ACC112 (cell line): Measurements from ENCODE around the gene PIGZ.

Experiments used
- H2AFZ ChIP-seq: fragments of 200-600 bp; sonication (generic); one replicate; pipeline ENCODE4 v1.6.0; 2017; ENCODE audit warnings: antibody characterized with exemption, low read length; ENCODE audit not compliant: unreplicated experiment
- H3K27ac ChIP-seq: fragments of 200-600 bp; sonication (generic); 2 replicates; pipeline ENCODE4 v1.5.1; 2014; ENCODE audit warnings: low read depth, mild to moderate bottlenecking, antibody characterized with exemption, low read length, moderate library complexity
- H3K27me3 ChIP-seq: fragments of 200-600 bp; sonication (generic); 2 replicates; pipeline ENCODE4 v1.6.1; 2014; ENCODE audit warnings: mild to moderate bottlenecking, antibody characterized with exemption, low read length, moderate library complexity, mixed read lengths; ENCODE audit not compliant: insufficient read depth
- H3K36me3 ChIP-seq: fragments of 200-600 bp; sonication (generic); 2 replicates; pipeline ENCODE4 v1.6.1; 2016; ENCODE audit warnings: mild to moderate bottlenecking, antibody characterized with exemption, low read length, moderate library complexity, mixed read lengths; ENCODE audit not compliant: insufficient read depth
- H3K4me1 ChIP-seq: fragments of 200-600 bp; sonication (generic); one replicate; pipeline ENCODE4 v1.6.1; 2016; ENCODE audit warnings: low read length, mixed read lengths; ENCODE audit not compliant: insufficient read depth, unreplicated experiment, control insufficient read depth
- H3K4me3 ChIP-seq: fragments of 200-600 bp; sonication (generic); 2 replicates; pipeline ENCODE4 v1.5.1; 2014; ENCODE audit warnings: mild to moderate bottlenecking, low read depth, low read length
- H3K79me2 ChIP-seq: fragments of 200-600 bp; sonication (generic); one replicate; pipeline ENCODE4 v1.6.0; 2016; ENCODE audit warnings: low read length; ENCODE audit not compliant: control insufficient read depth, unreplicated experiment, insufficient read depth

PIGZ gene

DNA sequence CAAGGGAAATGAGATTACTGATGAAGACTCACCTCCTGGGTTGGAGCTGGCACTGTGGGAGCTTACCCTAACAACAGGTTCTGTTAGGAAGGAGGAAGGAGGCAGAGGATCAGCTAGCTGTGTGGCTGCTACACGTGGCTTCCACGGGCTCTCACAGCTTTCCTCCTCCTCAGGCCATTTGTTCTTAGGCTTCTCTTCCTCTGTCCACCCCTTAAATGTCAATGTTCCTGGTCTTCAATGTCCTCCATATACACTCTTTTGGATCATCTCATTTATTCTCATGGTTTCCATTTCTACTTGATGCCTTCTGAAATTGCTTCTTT is 5.0 kb downstream of the PIGZ start:
- no peaks in the 10 kb centered on the region for H3K27me3 ChIP-seq
- H3K27ac ChIP-seq: no peak overlapping the region

DNA sequence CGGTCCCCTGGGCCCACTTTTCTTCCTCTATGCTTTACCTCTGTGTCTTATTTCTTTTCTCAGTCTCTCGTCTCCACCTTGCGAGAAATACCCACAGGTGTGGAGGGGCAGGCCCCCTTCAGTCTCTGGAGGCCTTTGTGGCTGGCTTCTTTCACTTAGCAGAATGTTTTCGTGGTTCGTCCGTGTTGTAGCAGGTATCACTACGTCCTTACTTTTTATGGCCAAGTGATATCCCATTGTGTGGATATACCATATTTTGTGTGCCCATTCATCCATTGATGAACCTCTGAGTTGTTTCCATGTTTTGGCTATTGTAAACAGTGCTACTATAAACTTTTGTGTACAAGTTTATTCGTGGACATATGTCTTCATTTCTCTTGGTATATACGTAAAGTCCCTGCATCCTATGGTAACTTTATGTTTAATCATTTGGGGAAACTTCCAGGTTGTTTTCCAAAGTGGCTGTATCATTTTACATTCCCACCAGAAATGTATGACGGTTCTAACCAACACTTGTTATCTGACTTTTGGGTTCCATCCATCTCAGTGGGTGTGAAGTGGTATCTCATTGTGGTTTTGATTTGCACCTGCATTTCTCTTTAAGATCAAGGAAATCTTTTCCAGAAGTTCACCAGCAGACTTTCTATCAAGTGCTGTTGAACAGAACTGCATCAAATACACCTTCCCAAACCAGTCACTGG is 5.6 kb downstream of the PIGZ start:
- H3K27ac ChIP-seq: no peak overlapping the region
- no peaks in the 10 kb centered on the region for H3K79me2 ChIP-seq
- no peaks in the 10 kb centered on the region for H3K27me3 ChIP-seq
- H3K4me1 ChIP-seq: no peaks in the 10 kb centered on the region
- H3K4me3 ChIP-seq: no peak overlapping the region
- H2AFZ ChIP-seq: no peak overlapping the region
- H3K36me3 ChIP-seq: no peaks in the 10 kb centered on the region

More for the DNA sequence above, 5.0 kb downstream of the PIGZ start:
- Histone ChIP-seq H3K4me1 (no peaks in the 10 kb centered on the region), H3K79me2 (no peaks in the 10 kb centered on the region), H2AFZ (no peak overlapping the region), H3K36me3 (no peaks in the 10 kb centered on the region), H3K4me3 (no peak overlapping the region)

DNA sequence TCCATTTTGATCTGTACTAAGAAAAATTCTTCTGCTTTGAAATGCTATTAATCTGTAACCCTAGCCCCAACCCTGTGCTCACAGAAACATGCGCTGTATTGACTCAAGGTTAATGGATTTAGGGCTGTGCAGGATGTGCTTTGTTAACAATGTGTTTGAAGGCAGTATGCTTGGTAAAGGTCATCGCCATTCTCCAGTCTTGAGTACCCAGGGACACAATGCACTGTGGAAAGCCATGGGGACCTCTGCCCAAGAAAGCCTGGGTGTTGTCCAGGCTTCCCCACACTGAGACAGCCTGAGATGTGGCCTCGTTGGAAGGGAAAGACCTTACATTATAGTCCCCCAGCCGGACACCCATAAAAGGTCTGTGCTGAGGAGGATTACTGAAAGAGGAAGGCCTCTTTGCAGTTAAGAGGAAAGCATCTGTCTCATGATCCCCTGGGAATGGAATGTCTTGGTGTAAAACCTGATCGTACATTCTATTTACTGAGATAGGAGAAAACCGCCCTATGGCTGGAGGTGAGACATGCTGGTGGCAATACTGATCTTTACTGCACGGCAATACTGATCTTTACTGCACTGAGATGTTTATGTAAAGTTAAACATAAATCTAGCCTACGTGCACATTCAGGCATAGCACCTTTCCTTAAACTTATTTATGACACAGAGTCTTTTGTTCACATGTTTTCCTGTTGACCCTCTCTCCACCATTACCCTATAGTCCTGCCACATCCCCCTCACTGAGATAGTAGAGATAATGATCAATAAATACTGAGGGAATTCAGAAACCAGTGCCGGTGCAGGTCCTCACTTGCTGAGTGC is 6.3 kb downstream of the PIGZ start:
- no peaks in the 10 kb centered on the region for H3K4me1 ChIP-seq
- H3K27me3 ChIP-seq: no peaks in the 10 kb centered on the region

DNA sequence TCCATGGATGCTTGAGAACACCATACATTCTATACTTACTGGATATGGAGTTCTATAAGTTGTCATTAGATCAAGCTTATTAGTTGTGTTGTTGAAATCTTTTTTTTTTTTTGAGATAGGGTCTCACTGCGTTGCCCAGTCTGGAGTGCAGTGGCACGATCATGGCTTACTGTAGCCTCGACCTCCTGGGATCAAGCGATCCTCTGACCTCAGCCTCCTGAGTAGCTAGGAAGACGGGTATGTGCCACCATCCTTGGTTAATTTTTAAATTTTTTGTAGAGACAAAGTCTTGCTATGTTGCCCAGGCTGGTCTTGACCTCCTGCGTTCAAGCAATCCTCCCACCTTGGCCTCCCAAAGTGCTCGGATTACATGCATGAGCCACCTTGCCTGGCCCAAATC is 13.8 kb downstream of the PIGZ start:
- H3K27ac ChIP-seq: no peak overlapping the region
- no peak overlapping the region for H2AFZ ChIP-seq
- no peak overlapping the region for H3K4me3 ChIP-seq
- no peaks in the 10 kb centered on the region for H3K4me1 ChIP-seq
- no peaks in the 10 kb centered on the region for H3K36me3 ChIP-seq
- no peaks in the 10 kb centered on the region for H3K27me3 ChIP-seq
- no peaks in the 10 kb centered on the region for H3K79me2 ChIP-seq

More for the DNA sequence above, 6.3 kb downstream of the PIGZ start:
- Histone ChIP-seq H3K4me3 (no peak overlapping the region), H3K36me3 (no peaks in the 10 kb centered on the region), H3K27ac (no peak overlapping the region), H3K79me2 (no peaks in the 10 kb centered on the region), H2AFZ (no peak overlapping the region)

DNA sequence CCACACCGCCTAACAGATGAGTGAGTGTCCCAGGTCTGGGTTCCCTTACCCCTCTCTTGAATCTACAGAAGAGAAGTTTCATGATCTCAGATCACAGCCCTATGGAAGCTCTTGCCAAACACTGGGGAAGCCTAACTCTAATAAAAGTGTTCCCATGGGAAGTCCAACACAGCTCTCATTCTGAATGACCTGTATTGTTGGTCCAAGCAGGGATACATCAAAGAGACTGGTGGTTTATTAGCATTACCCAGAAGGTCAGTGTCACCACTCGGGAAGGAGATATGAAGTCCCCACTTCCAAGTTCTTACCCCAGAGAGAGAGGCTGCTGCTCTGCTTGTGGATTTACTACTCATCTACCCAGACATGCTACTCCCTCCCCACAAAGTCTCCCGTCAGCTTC is 17.3 kb downstream of the PIGZ start:
- no peaks in the 10 kb centered on the region for H3K36me3 ChIP-seq

DNA sequence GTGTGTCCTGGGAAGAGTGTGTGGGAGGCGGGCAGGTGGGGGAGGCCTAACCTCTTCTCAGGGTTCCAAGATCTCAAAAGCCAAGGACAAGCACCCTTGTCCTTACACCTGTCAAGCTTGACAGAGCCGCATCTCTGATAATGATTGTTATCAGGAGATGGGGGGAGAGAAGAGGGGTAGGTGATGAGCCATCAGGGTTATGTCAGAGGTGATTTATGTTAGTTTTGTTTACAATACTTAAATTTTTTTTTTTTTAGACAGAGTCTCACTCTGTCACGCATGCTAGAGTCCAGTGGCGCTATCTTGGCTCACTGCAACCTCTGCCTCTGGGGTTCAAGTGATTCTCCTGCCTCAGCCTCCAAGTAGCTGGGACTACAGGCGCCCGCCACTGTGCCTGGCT is 18.9 kb downstream of the PIGZ start:
- no peak overlapping the region for H3K4me3 ChIP-seq
- H3K36me3 ChIP-seq: no peaks in the 10 kb centered on the region
- H2AFZ ChIP-seq: no peak overlapping the region
- H3K27me3 ChIP-seq: no peaks in the 10 kb centered on the region
- H3K27ac ChIP-seq: no peak overlapping the region
- no peaks in the 10 kb centered on the region for H3K79me2 ChIP-seq
- no peaks in the 10 kb centered on the region for H3K4me1 ChIP-seq

More for the DNA sequence above, 17.3 kb downstream of the PIGZ start:
- no peaks in the 10 kb centered on the region for H3K27me3 ChIP-seq
- no peaks in the 10 kb centered on the region for H3K4me1 ChIP-seq
- H3K27ac ChIP-seq: no peak overlapping the region
- no peak overlapping the region for H2AFZ ChIP-seq
- H3K4me3 ChIP-seq: no peak overlapping the region
- no peaks in the 10 kb centered on the region for H3K79me2 ChIP-seq

DNA sequence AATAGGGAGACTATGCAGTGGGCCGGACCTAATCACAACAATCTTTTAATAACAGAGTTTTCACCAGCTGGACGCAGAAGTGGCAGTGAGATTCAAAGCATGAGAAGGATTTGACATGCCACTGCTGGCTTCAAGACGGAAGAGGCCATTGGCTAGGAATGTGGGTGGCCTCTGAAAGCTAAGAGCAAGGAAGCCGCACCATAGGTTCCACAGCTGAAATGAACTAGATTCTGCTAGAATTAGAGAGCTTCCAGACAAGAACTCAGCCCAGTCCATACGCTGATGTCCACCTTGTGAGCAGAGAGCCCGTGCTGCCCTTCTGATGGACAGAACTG is 19.4 kb downstream of the PIGZ start:
- H3K27ac ChIP-seq: no peak overlapping the region
- H3K27me3 ChIP-seq: no peaks in the 10 kb centered on the region
- H3K4me3 ChIP-seq: no peak overlapping the region
- H3K4me1 ChIP-seq: no peaks in the 10 kb centered on the region
- no peaks in the 10 kb centered on the region for H3K79me2 ChIP-seq
- H3K36me3 ChIP-seq: no peaks in the 10 kb centered on the region
- H2AFZ ChIP-seq: no peak overlapping the region

DNA sequence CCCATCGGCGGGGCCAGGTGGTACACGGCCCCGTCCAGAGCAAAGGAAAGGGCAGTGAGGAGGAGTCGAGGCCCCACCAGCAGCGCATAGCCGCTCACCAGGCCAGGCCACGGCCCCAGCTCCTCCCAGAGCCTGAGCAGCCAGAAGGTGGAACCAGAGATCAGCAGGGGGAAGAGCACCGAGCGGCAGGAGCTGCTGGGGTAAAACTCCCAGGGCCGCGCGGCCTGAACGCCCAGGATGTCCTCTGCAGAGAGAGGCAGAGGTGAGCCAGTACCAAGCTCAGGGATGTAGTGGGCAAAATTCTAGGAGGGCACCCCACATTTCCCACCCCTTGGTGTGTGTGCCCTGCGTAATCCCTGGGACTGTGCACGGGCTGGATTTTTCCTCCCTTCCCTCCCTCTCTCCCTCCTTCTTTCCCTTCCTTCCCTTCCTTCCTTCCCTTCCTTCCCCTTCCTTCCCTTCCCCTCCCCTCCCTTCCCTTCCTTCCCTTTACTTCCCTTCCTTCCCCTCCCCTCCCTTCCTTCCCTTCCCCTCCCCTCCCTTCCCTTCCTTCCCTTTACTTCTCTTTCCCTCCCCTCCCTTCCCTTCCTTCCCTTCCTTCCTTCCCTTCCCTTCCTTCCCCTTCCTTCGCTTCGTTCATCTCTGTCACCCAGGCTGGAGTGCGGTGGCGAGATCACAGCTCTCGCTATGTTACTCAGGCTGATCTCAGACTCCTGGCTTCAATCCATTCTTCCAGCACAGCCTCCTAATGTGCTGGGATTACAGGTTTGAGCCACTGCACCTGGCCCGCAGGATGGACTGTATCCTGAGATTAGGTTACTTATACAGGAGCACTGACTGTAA is 20.0 kb downstream of the PIGZ start:
- Histone ChIP-seq H3K4me3 (no peak overlapping the region), H2AFZ (no peak overlapping the region)

DNA sequence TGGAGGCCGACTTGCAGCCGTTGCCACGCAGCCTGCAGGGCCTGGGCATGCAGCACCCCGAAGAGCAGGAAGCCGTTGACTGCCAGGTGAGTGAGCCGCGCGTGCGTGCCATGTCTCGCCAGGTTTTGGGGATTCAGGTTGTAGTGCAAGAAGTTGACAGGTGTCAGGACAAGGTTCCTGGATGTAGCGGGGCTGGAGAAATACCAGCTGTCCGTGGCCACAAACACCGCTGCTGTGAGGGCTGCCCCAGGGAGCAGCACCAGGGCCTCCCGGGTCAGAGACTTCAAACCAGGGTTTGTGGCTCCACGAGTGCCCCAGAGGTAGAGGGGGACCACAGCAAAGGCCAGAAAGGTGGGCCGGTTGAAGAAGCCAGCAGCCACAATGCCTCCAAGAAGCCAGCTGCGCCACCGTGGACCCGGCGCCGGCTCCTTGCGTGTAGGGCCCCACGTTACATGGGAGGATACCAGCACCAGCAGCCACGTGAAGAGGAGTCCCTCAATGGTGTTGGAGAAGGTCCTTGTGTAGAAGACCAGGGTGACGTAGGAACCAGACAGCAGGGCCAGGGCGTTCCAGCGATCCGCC is 20.7 kb downstream of the PIGZ start:
- H2AFZ ChIP-seq: no peak overlapping the region

More for the DNA sequence above, 20.0 kb downstream of the PIGZ start:
- Histone ChIP-seq H3K27ac (no peak overlapping the region), H3K79me2 (peaks cover 1% of the 10 kb centered on the region), H3K27me3 (no peaks in the 10 kb centered on the region), H3K36me3 (no peaks in the 10 kb centered on the region), H3K4me1 (peaks cover 1% of the 10 kb centered on the region)

DNA sequence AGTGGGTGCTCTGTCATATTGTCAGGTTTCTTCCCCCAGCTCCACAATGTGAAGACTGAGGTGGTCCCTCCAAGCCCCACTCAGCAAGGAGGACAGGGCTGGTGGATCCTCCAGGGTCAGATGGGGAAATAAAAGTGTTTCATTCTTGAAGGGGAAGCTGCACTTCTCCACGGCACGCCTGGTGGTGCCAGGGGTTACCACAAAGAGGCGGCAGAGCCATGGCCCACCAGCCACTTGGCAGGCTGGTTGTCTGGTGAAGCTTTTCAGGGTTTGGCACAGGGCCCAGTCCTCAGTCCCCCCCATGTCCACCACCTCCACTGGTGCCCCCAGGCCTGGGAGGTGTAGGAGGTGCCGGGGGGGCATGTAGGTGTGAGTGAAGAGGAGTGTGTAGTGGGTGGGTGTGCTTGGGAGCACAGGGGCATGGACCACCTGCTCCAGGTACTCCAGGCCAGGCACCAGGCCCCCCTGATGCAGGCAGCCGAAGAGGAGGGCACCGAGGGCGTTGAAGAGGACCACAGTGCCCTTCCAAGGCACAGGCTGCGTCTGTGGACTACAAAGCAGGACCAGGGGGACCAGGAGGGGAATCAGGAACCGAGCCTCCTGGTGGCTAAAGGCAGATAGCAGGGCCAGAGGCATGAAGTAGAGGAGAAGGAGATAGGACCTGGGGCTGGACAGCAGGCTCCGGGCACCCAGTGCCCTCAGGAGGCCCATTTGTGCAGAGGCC is 21.3 kb downstream of the PIGZ start:
- H3K27ac ChIP-seq: no peak overlapping the region
- H3K79me2 ChIP-seq: peaks cover 13% of the 10 kb centered on the region
- no peaks in the 10 kb centered on the region for H3K27me3 ChIP-seq
- no peak overlapping the region for H3K4me3 ChIP-seq
- peaks cover 4% of the 10 kb centered on the region for H3K4me1 ChIP-seq
- H2AFZ ChIP-seq: no peak overlapping the region
- no peaks in the 10 kb centered on the region for H3K36me3 ChIP-seq

More for the DNA sequence above, 20.7 kb downstream of the PIGZ start:
- H3K4me1 ChIP-seq: peaks cover 4% of the 10 kb centered on the region
- no peak overlapping the region for H3K4me3 ChIP-seq
- H3K36me3 ChIP-seq: no peaks in the 10 kb centered on the region
- H3K27me3 ChIP-seq: no peaks in the 10 kb centered on the region
- H3K79me2 ChIP-seq: peaks cover 8% of the 10 kb centered on the region
- H3K27ac ChIP-seq: no peak overlapping the region
